ENCODE measurements around the gene WDR72. TPM values are rescaled to one million over a fixed set of nuclear protein-coding genes. Genes with fewer than 3 reads are reported as not detected.

The WDR72 gene
- 1 to 10 TPM in 4 of 6 donors, under 1 TPM in 2; 0.30 to 7.0 (median 2.5) TPM for total RNA-seq

DNA sequence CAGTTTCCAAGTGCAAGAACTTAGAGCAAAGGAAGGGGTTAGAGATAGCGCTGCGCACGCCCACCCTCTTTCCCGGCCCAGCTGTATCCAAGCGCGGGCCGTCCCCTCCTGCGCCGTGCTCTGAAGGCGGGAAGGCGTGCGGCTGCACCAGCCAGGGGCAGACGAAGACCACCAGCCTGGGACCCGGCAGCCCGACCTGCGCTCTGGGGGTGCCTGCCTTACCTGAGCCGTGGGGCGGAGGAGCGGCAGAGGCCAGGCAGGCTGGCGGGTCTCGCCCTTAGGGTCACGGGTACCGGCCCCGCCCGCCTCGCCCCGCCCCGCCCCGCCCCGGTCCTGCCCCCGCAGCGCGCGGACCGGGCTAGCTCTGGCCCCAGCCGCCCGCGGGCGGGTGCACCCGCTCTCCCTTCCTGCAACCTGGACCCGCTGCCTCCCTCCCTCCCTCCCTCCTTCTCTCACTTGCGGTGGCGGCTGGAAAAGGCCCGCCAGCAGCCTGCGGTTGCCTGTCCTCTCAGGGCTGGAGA lies at the start of gene WDR72:
TSS of gene WDR72 (minus strand) at position 253 of the 521 bp plus-strand sequence. CDS start 26,514 bp downstream, outside the sequence.
- H3K4me1 ChIP-seq: peaks cover 0 to 7% (median 0%) of the 10 kb centered on the region in 4 donors
- no peak within 1 kb of the TSS for H3K27ac ChIP-seq
- ATAC-seq (ENCODE audit: low FRiP score in 2 of 2) (peak; percentile 47 to 55), DNase-seq (peak; percentile 51 to 82)
- H3K36me3 ChIP-seq: no peaks in the 10 kb centered on the region
- no peaks in the 10 kb centered on the region for H3K9me3 ChIP-seq
- 2 to 4% methylated on average over 14 to 22 of the region's 45 CpGs for WGBS, 2 donors
- H3K4me3 ChIP-seq: peak within 1 kb of the TSS in 3 of 4 donors; percentile 41 to 56 (median 52)
- peaks cover 0 to 6% (median 0%) of the 10 kb centered on the region in 4 donors for H3K27me3 ChIP-seq
- TF ChIP-seq POLR2A (IDR thresholded peaks at IDR 0.05): no peak
- no peak for TF ChIP-seq POLR2AphosphoS5 (IDR thresholded peaks at IDR 0.05)
- TF ChIP-seq, protein P1, sequence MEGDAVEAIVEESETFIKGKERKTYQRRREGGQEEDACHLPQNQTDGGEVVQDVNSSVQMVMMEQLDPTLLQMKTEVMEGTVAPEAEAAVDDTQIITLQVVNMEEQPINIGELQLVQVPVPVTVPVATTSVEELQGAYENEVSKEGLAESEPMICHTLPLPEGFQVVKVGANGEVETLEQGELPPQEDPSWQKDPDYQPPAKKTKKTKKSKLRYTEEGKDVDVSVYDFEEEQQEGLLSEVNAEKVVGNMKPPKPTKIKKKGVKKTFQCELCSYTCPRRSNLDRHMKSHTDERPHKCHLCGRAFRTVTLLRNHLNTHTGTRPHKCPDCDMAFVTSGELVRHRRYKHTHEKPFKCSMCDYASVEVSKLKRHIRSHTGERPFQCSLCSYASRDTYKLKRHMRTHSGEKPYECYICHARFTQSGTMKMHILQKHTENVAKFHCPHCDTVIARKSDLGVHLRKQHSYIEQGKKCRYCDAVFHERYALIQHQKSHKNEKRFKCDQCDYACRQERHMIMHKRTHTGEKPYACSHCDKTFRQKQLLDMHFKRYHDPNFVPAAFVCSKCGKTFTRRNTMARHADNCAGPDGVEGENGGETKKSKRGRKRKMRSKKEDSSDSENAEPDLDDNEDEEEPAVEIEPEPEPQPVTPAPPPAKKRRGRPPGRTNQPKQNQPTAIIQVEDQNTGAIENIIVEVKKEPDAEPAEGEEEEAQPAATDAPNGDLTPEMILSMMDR (IDR thresholded peaks at IDR 0.05): no peak
- no peak for TF ChIP-seq EP300 (IDR thresholded peaks at IDR 0.05)

DNA sequence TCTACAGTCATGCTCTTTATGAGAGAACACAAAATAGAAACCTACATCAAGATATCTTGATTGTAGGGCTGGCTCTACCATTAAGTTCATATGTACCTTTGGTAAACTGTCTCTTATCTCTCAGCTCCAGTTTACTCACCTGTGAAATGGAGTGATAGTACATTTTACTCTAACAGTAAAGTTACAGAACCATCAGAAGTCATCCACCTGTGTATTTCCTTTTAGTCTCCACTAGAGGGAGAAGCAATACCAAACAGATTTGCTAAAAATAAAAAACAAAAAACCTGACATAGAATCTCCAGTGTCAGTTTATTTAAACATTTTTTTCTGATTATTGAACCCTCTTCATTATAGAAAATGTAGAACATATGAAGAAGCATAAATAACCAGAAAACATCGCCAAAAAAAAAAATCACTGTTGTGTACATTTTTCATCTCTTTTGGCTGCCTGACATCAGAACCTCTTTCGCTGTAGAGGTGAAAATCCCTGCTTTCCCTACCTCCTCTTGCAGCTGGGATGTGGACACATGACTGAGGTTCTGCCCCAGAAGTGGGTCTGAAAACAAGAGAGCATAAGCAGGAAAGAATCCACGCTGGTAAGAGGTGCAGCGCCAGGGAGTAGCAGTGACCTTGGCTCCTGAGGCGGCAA lies 48.7 kb upstream of the WDR72 start:
- Histone ChIP-seq H3K4me3 (no peak overlapping the region), H3K27me3 (no peaks in the 10 kb centered on the region), H3K4me1 (no peaks in the 10 kb centered on the region), H3K9me3 (no peaks in the 10 kb centered on the region), H3K36me3 (no peaks in the 10 kb centered on the region), H3K27ac (no peak overlapping the region)
- WGBS, 2 donors: 48 to 52% methylated on average over 5 of the region's 5 CpGs
- ATAC-seq (ENCODE audit: low FRiP score in 2 of 2) (no peak), DNase-seq (no peak)
- TF ChIP-seq, protein P1 (IDR thresholded peaks at IDR 0.05): peak in 5 of 6 experiments; percentile 27 to 61 (median 40)
- TF ChIP-seq POLR2A (IDR thresholded peaks at IDR 0.05): no peak
- TF ChIP-seq EP300 (IDR thresholded peaks at IDR 0.05): no peak
- TF ChIP-seq POLR2AphosphoS5 (IDR thresholded peaks at IDR 0.05): no peak

DNA sequence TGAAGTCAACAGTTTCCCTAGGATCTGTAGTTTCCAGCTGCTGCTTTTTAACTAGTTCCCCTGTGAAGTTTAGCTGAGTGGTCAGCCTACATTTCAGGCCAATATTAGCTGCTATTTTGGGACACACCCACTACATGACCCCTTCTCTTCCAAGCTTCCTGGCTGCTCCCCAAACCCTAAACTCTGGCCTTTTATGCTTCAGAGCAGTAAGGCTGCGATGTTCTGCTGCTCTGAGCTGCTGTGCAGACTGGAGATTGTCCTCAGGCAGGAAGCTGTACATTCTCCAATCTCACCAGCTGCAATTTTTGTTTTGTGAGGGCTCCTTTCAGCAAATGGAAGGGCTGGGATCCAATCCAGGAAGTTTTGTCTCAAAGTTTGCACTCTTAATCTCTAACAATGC lies 48.0 kb upstream of the WDR72 start:
- Histone ChIP-seq H3K27me3 (no peaks in the 10 kb centered on the region), H3K27ac (no peak overlapping the region), H3K4me1 (no peaks in the 10 kb centered on the region), H3K9me3 (no peaks in the 10 kb centered on the region), H3K36me3 (no peaks in the 10 kb centered on the region), H3K4me3 (no peak overlapping the region)
- DNase-seq: no peak
- 64 to 67% methylated on average over 1 of the region's 1 CpG for WGBS, 2 donors
- no peak for ATAC-seq (ENCODE audit: low FRiP score in 2 of 2)
- TF ChIP-seq, protein P1 (IDR thresholded peaks at IDR 0.05): no peak
- TF ChIP-seq POLR2A (IDR thresholded peaks at IDR 0.05) (no peak), POLR2AphosphoS5 (IDR thresholded peaks at IDR 0.05) (no peak), EP300 (IDR thresholded peaks at IDR 0.05) (no peak)

DNA sequence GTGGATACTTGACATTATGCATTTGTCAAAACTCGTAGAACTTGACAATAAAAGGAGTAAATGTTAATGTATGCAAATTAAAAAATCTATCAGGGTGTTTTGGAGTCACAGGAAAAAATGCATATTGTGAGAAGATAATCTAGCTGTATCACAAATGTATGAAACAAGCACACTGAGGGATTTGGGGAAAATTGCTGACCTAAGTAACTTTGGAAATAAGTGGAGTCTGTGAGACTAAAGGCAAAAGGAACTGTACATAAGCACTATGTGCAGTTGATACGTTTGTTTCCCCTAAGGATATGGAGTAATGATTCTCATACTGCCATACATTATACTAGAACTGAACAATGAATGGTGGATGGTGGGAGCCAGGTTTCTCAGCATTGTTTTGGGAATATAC lies 43.2 kb upstream of the WDR72 start:
- Histone ChIP-seq H3K4me1 (no peaks in the 10 kb centered on the region), H3K4me3 (no peak overlapping the region), H3K9me3 (no peaks in the 10 kb centered on the region), H3K36me3 (no peaks in the 10 kb centered on the region), H3K27ac (no peak overlapping the region), H3K27me3 (no peaks in the 10 kb centered on the region)
- ATAC-seq (ENCODE audit: low FRiP score in 2 of 2) (no peak), DNase-seq (no peak)
- TF ChIP-seq EP300 (IDR thresholded peaks at IDR 0.05) (no peak), POLR2A (IDR thresholded peaks at IDR 0.05) (no peak), POLR2AphosphoS5 (IDR thresholded peaks at IDR 0.05) (no peak)
- TF ChIP-seq, protein P1 (IDR thresholded peaks at IDR 0.05): no peak
- 33 to 40% methylated on average over 2 of the region's 2 CpGs for WGBS, 2 donors
